ENCODE measurements around the gene ZNF195.
"Not testable (repeated sequence)": the region's sequence is repeated elsewhere in the genome, so short reads cannot be mapped to it uniquely, and the experiment has no call there.

Gene ZNF195

GRCh38 chr11:3402861-3403250 lies 23.9 kb upstream of the ZNF195 start:
- H3K4me1 ChIP-seq (ENCODE audit: low read length); DNase-seq; H4K20me1 ChIP-seq (ENCODE audit: insufficient read depth, low read length): not testable (repeated sequence)

DNA sequence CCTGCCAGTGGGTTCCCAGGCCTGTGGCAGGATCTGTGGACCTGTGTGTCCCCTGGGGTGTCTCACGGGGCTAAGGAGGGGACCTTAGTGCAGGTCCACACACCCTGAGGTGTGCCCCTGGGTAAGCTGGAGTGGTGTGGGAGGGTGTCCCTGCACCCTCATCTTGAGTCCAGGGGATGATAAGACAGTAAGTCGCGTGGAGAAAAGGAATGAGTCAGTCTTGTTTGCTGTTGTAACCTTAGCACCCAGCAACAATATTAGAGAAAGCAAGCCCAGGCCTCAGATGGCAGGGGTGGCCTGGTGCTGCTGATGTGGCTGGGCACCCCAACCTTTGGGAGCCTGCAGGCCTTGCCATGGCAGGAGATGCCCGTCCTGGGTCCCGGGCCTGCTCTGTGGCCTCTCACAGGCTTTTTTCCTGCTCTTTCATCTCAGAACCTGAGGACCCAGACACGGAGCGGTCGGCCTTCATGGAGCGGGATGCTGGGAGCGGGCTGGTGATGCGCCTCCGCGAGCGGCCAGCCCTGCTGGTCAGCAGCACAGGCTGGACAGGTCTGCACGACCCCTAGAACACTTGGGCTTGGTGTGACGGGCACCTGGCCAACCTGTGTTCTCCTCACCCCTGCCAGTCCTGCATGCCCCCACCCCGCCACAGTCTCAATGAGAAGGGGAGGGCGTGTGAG lies 23.4 kb upstream of the ZNF195 start:
- not testable (repeated sequence) for H3K9me3 ChIP-seq (replicated peaks; ENCODE audit: insufficient read depth, low read length); H3K36me3 ChIP-seq (replicated peaks; ENCODE audit: insufficient read depth, low read length); H3K79me2 ChIP-seq (ENCODE audit: low read length); H3K27ac ChIP-seq (ENCODE audit: low read length); DNase-seq; H4K20me1 ChIP-seq (ENCODE audit: insufficient read depth, low read length); H3K9me2 ChIP-seq (replicated peaks; ENCODE audit: insufficient read depth, low read length); H3K4me1 ChIP-seq (ENCODE audit: low read length); H3F3A ChIP-seq (ENCODE audit: insufficient read depth, low read length); H3K4me2 ChIP-seq (ENCODE audit: low read depth, low read length); H3K4me3 ChIP-seq (ENCODE audit: low read length); H3K27me3 ChIP-seq (replicated peaks; ENCODE audit: insufficient read depth, low read length); H3K9ac ChIP-seq (ENCODE audit: low read length); H2AFZ ChIP-seq (ENCODE audit: low read length)

More at GRCh38 chr11:3402861-3403250, 23.9 kb upstream of the ZNF195 start:
- not testable (repeated sequence) for H3K27ac ChIP-seq (ENCODE audit: low read length); H3K4me3 ChIP-seq (ENCODE audit: low read length); H3F3A ChIP-seq (ENCODE audit: insufficient read depth, low read length); H3K36me3 ChIP-seq (replicated peaks; ENCODE audit: insufficient read depth, low read length); H2AFZ ChIP-seq (ENCODE audit: low read length); H3K27me3 ChIP-seq (replicated peaks; ENCODE audit: insufficient read depth, low read length); H3K9ac ChIP-seq (ENCODE audit: low read length); H3K4me2 ChIP-seq (ENCODE audit: low read depth, low read length); H3K9me3 ChIP-seq (replicated peaks; ENCODE audit: insufficient read depth, low read length); H3K9me2 ChIP-seq (replicated peaks; ENCODE audit: insufficient read depth, low read length); H3K79me2 ChIP-seq (ENCODE audit: low read length)

- not testable (repeated sequence) for H3K9me2 ChIP-seq (replicated peaks; ENCODE audit: insufficient read depth, low read length); H2AFZ ChIP-seq (ENCODE audit: low read length); H3K9ac ChIP-seq (ENCODE audit: low read length); H3F3A ChIP-seq (ENCODE audit: insufficient read depth, low read length); DNase-seq; H3K27me3 ChIP-seq (replicated peaks; ENCODE audit: insufficient read depth, low read length); H3K4me3 ChIP-seq (ENCODE audit: low read length); H3K4me1 ChIP-seq (ENCODE audit: low read length); H3K9me3 ChIP-seq (replicated peaks; ENCODE audit: insufficient read depth, low read length); H4K20me1 ChIP-seq (ENCODE audit: insufficient read depth, low read length); H3K4me2 ChIP-seq (ENCODE audit: low read depth, low read length); H3K27ac ChIP-seq (ENCODE audit: low read length); H3K79me2 ChIP-seq (ENCODE audit: low read length); H3K36me3 ChIP-seq (replicated peaks; ENCODE audit: insufficient read depth, low read length)
Measured at GRCh38 chr11:3401052-3401451, 22.1 kb upstream of the ZNF195 start.

GRCh38 chr11:3398509-3398908 lies 19.6 kb upstream of the ZNF195 start:
- not testable (repeated sequence) for H3K4me3 ChIP-seq (ENCODE audit: low read length); H3K4me2 ChIP-seq (ENCODE audit: low read depth, low read length); H3K27me3 ChIP-seq (replicated peaks; ENCODE audit: insufficient read depth, low read length); H3F3A ChIP-seq (ENCODE audit: insufficient read depth, low read length); H3K4me1 ChIP-seq (ENCODE audit: low read length); H4K20me1 ChIP-seq (ENCODE audit: insufficient read depth, low read length); H3K27ac ChIP-seq (ENCODE audit: low read length); H3K79me2 ChIP-seq (ENCODE audit: low read length); H3K9ac ChIP-seq (ENCODE audit: low read length); DNase-seq; H3K9me2 ChIP-seq (replicated peaks; ENCODE audit: insufficient read depth, low read length); H2AFZ ChIP-seq (ENCODE audit: low read length); H3K9me3 ChIP-seq (replicated peaks; ENCODE audit: insufficient read depth, low read length); H3K36me3 ChIP-seq (replicated peaks; ENCODE audit: insufficient read depth, low read length)

GRCh38 chr11:3398106-3398505 lies 19.2 kb upstream of the ZNF195 start:
- H3K9me2 ChIP-seq (replicated peaks; ENCODE audit: insufficient read depth, low read length); DNase-seq; H3K4me2 ChIP-seq (ENCODE audit: low read depth, low read length); H3K9me3 ChIP-seq (replicated peaks; ENCODE audit: insufficient read depth, low read length); H3K4me1 ChIP-seq (ENCODE audit: low read length); H3K27ac ChIP-seq (ENCODE audit: low read length); H3K79me2 ChIP-seq (ENCODE audit: low read length); H3F3A ChIP-seq (ENCODE audit: insufficient read depth, low read length); H3K27me3 ChIP-seq (replicated peaks; ENCODE audit: insufficient read depth, low read length); H3K36me3 ChIP-seq (replicated peaks; ENCODE audit: insufficient read depth, low read length); H2AFZ ChIP-seq (ENCODE audit: low read length); H4K20me1 ChIP-seq (ENCODE audit: insufficient read depth, low read length); H3K4me3 ChIP-seq (ENCODE audit: low read length); H3K9ac ChIP-seq (ENCODE audit: low read length): not testable (repeated sequence)

DNA sequence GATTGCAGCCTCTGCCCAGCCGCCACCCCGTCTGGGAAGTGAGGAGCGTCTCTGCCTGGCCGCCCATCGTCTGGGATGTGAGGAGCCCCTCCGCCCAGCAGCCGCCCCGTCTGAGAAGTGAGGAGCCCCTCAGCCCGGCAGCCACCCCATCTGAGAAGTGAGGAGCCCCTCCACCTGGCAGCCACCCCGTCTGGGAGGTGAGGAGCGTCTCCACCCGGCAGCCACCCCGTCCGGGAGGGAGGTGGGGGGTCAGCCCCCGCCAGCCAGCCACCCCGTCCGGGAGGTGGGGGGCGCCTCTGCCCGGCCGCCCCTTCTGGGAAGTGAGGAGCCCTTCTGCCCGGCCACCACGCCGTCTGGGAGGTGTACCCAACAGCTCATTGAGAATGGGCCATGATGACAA lies 18.3 kb upstream of the ZNF195 start:
- not testable (repeated sequence) for H3K27me3 ChIP-seq (replicated peaks; ENCODE audit: insufficient read depth, low read length); H3K9me2 ChIP-seq (replicated peaks; ENCODE audit: insufficient read depth, low read length); H3K4me3 ChIP-seq (ENCODE audit: low read length); H3K4me2 ChIP-seq (ENCODE audit: low read depth, low read length); H3F3A ChIP-seq (ENCODE audit: insufficient read depth, low read length); H3K9ac ChIP-seq (ENCODE audit: low read length); H3K36me3 ChIP-seq (replicated peaks; ENCODE audit: insufficient read depth, low read length); H3K9me3 ChIP-seq (replicated peaks; ENCODE audit: insufficient read depth, low read length); H3K4me1 ChIP-seq (ENCODE audit: low read length); H4K20me1 ChIP-seq (ENCODE audit: insufficient read depth, low read length); DNase-seq; H3K27ac ChIP-seq (ENCODE audit: low read length); H3K79me2 ChIP-seq (ENCODE audit: low read length); H2AFZ ChIP-seq (ENCODE audit: low read length)

DNA sequence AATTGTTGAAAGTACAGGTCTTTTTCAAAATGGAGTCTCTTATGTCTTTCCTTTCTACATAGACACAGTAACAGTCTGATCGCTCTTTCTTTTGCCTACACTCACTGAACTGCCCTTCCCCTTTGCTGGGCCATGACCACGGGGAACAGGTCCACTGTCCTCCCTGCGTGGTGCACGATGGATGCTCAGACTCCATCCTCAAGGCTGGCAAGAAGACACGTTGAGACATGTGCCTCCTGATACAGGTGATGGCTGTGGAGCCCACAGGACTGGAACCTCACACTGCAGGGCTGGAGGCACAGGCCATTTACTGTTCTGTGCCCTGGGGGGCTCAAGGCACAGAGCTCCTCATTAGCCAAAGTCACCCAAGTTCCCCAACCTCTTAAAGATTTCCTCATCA lies 16.5 kb upstream of the ZNF195 start:
- H3K9ac ChIP-seq (ENCODE audit: low read length); H3K27me3 ChIP-seq (replicated peaks; ENCODE audit: insufficient read depth, low read length); H3K79me2 ChIP-seq (ENCODE audit: low read length); H3K4me3 ChIP-seq (ENCODE audit: low read length); H3K4me1 ChIP-seq (ENCODE audit: low read length); H3K27ac ChIP-seq (ENCODE audit: low read length); H3K9me2 ChIP-seq (replicated peaks; ENCODE audit: insufficient read depth, low read length); H2AFZ ChIP-seq (ENCODE audit: low read length); H3K36me3 ChIP-seq (replicated peaks; ENCODE audit: insufficient read depth, low read length); H3K4me2 ChIP-seq (ENCODE audit: low read depth, low read length); H4K20me1 ChIP-seq (ENCODE audit: insufficient read depth, low read length); H3K9me3 ChIP-seq (replicated peaks; ENCODE audit: insufficient read depth, low read length); H3F3A ChIP-seq (ENCODE audit: insufficient read depth, low read length); DNase-seq: not testable (repeated sequence)

- not testable (repeated sequence) for H3K36me3 ChIP-seq (replicated peaks; ENCODE audit: insufficient read depth, low read length); H3K9me2 ChIP-seq (replicated peaks; ENCODE audit: insufficient read depth, low read length); H4K20me1 ChIP-seq (ENCODE audit: insufficient read depth, low read length); DNase-seq; H2AFZ ChIP-seq (ENCODE audit: low read length); H3K27ac ChIP-seq (ENCODE audit: low read length); H3F3A ChIP-seq (ENCODE audit: insufficient read depth, low read length); H3K27me3 ChIP-seq (replicated peaks; ENCODE audit: insufficient read depth, low read length); H3K4me3 ChIP-seq (ENCODE audit: low read length); H3K4me1 ChIP-seq (ENCODE audit: low read length); H3K9me3 ChIP-seq (replicated peaks; ENCODE audit: insufficient read depth, low read length); H3K9ac ChIP-seq (ENCODE audit: low read length); H3K79me2 ChIP-seq (ENCODE audit: low read length); H3K4me2 ChIP-seq (ENCODE audit: low read depth, low read length)
Measured at GRCh38 chr11:3394956-3395355, 16.0 kb upstream of the ZNF195 start.
